HG03520 (cell line): ENCODE results near the gene GCDH.
"Not testable (repeated sequence)": the region's sequence is repeated elsewhere in the genome, so short reads cannot be mapped to it uniquely, and the experiment has no call there.

Experiments used
- ATAC-seq: cut with Tn5 transposase; IDR thresholded peaks from one replicate; pipeline ENCODE4 v1.9.1; 2021; ENCODE audit warnings: mild to moderate bottlenecking, moderate library complexity; ENCODE audit not compliant: unreplicated experiment

Gene GCDH

GRCh38 chr19:12899891-12900518 lies 9.0 kb downstream of the GCDH start:
- peak; percentile 66 for ATAC-seq

DNA sequence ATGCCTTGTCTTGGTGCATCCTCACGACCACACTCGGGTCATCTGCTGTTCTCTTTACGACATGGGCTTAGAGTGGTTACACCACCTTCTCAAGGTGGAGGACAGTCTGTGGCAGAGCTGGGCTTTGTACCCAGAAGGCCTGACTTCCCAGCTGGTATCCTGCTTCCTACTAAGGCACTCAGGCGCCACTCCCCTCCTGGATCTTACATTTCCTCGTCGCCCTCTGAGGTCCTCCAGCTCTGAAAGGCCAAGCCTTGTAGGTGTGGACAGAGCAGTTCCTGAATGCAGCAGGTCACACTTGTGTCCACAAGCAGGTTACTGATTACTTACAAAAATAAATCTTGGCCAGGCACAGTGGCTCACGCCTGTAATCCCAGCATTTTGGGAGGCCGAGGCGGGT lies 16.2 kb downstream of the GCDH start:
- ATAC-seq = no peak

- no peak for ATAC-seq
Measured at GRCh38 chr19:12912571-12912970, 21.6 kb downstream of the GCDH start.

- ATAC-seq = no peak
Measured at GRCh38 chr19:12913011-12913561, 22.1 kb downstream of the GCDH start.

GRCh38 chr19:12913851-12914690 lies 23.1 kb downstream of the GCDH start:
- ATAC-seq = no peak

- ATAC-seq = not testable (repeated sequence)
Measured at GRCh38 chr19:12915860-12916259, 24.9 kb downstream of the GCDH start.

- ATAC-seq = no peak
Measured at GRCh38 chr19:12918253-12918652, 27.3 kb downstream of the GCDH start.

DNA sequence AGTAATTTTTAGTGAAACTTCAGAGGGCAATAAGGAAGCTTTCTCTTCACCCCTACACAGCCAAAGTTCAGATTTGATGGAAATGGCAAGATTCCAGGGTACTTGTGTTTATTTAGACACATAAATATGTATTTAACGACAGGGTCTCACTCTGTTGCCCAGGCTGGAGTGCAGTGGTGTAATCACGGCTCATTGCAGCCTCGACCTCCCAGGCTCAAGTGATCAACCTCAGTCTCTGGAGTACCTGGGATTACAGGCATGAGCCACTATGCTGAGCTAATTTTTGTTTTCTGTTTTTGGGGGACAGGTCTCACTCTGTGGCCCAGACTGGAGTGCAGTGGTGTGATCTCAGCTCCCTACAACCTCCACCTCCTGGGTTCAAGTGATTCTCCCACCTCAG lies 30.1 kb downstream of the GCDH start:
- ATAC-seq = no peak

- ATAC-seq = no peak
Measured at GRCh38 chr19:12922959-12923358, 32.0 kb downstream of the GCDH start.

GRCh38 chr19:12924621-12925310 lies 33.8 kb downstream of the GCDH start:
- no peak for ATAC-seq

DNA sequence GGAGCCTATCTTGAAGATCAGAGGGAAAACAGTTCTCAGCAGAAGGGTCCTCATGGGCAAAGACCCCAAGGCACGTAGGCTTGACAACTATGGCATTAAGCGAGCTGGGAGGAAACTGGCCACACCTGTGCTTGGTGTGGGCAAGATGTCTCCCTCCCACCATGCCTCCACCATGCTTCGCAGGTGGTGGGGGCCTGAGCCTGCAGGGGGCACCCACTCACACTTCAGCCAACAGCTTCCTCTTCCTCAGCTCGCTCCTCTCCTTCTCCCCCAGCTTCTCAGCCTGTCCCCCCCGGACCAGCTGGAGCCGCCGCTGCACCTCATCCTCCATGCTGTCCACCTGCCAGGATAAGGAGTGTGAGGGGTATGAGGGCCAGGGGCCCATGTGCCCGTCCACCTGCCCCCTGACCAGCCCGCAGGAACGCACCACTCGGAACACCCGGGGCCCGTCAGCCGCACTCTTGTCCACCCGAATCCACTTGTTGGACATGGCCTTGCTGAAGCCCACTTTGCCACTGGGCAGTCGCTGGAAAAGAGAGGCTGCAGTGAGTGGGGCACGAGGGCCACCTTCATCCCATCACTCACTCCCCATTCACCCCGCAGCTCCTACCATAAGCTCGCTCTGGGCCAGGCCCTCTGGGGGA lies 39.2 kb downstream of the GCDH start:
- ATAC-seq = no peak

DNA sequence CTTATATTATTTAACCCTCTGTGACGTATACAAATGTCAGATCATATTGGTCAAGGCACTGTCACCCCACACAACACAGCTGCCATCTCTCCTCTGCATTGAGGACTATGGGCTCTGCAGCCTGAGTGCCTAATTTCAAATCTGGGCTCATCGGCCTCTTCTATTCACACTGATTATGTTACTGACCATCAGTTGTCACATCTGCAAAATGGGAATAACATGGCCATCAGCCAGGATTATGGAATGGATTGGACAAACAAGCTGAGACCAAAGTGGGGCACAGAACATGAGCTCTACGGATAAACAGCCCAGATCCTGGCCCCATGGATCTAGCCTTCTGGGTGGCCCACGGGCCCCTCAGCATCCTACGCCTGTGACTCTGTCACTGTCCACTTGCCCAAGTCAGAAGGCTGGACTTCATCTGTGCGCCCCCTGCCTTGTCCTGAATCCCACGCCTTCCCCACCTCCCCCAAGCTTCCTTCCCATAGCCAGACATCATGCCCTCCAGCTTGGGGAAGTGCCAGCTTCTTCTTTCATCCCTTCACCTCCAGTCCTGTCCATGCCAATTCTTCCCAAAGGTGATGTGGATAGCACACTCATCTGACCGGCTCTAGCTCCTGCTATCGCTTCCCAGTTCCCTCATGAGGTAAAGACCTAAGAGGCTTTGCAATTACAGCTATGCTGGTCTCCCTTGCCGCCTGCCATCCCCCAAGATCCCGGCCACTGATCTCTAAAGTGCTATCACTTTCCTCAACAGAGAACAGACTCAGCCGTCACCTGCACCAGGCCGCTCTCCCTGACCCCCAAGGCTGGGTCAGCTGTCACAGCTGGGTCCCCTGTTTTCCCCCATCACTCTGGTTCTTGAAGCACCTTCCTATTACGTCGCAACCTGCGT lies 41.7 kb downstream of the GCDH start:
- no peak for ATAC-seq

DNA sequence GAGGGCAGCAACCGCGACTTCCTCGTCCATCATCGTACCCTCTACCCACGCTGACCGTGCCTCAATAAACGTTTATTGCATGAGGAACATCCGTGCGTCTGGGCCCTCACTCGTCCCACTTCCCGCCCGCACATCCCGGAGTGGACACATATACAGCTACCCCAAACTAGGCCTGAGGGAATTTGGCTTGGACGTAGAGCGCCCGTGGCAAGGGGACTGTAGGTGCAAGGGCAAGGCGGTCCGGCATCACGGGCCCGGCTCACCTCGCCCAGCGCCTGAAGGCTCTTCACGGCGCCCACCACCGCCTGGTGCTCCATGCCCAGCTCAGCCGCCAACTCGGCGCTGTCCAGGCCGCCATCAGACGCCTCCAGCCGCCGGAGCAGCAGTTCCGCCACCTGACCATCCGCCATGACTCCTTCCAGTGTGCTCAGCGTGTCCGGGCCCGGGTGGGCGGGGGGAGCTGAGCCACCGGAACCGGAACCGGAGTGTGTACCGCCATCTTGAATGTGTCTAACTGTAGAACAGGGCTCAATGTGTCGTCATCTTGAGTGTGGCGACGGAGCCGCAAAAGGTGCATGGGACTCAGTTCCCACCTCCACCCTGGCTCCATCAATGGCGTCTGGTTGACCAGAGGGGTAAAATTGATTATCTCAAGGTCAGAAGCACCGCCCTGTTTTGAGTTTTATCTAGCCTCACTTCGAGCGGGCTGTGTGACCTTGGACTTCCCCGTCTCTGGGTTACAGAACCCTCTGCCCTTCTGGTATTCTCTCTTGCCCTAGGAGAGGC lies 42.5 kb downstream of the GCDH start, which contains the start of gene FARSA:
Gene FARSA, minus strand, starts transcription at position 425 of the 786 bp plus-strand sequence. Its CDS starts 15 bp downstream, at position 410.
- peak; percentile 31 for ATAC-seq

DNA sequence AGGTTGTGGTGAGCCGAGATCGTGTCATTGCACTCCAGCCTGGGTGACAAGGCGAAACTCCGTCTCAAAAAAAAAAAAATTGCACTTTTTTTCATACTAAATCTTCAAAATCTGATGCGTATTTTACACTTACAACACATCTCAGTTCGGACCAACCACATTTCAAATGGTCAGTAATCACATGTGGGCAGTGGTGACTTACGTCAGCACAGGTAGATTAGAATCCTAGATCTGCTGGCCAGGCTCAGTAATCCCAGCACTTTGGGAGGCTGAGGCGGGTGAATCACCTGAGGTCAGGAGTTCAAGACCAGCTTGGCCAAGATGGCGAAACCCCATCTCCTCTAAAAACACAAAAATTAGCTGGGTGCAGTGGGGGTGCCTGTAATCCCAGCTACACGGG lies 44.1 kb downstream of the GCDH start:
- no peak for ATAC-seq

GRCh38 chr19:12936582-12936981 lies 45.6 kb downstream of the GCDH start:
- no peak for ATAC-seq

DNA sequence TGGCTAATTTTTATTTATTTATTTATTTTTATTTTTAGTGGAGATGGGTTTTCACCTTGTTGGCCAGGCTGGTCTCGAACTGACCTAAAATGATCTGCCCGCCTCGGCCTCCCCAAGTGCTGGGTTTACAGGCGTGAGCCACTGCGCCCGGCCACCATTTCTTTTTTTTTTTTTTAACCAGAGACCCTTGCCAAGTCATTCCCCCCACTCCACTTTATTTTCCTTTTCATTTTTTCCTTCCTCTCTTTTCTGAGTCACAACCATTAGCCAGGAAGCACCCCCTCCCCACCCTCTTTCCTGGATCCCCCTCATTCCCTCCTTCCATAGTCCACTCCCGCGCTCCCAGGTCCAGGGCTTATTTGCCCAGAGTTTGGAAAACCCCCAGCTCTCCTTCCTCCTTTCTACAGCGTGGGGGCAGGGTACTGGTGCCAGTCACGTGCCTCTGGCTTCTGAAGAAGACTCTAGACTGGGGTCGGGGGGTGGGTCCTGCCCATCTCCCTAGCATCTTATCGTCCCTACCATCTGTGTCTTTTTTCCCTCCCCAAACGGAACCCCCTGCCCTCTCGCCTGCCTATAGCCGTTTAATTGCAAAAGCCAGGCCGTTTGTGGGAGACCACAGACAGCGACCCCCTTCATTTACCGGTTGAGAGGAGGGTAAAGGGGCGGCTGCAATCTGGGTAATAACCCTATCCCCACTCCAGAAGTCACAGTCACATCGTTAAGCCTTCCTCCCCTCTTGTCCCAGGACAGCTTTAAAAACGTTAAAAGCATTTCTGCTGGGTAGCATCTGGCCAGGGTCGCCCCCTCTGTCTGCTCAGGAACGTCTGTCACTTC lies 46.4 kb downstream of the GCDH start:
- no peak for ATAC-seq

GRCh38 chr19:12937927-12938778 lies 47.2 kb downstream of the GCDH start, which contains the start of gene CALR:
Gene CALR (plus strand): TSS chr19:12938609. CDS start chr19:12938680, 71 bp downstream.
- ATAC-seq = peak; percentile 84
